Trophoblast cell (in vitro differentiated cells and primary cell): Measurements from ENCODE around the gene FRZB.
"Not testable (repeated sequence)": the region's sequence is repeated elsewhere in the genome, so short reads cannot be mapped to it uniquely, and the experiment has no call there.

Source experiments
- DNase-seq, 2 donors: peaks; one replicate each; pipeline ENCODE4 v3.0.0-alpha.2; 2016
- H2AFZ ChIP-seq: 2 replicates; pipeline ENCODE4 v1.6.1; 2013; ENCODE audit warnings: low read length, moderate library complexity, mild to moderate bottlenecking; ENCODE audit not compliant: insufficient read depth, poor library complexity
- H2AK5ac ChIP-seq: 2 replicates; pipeline ENCODE4 v1.6.1; 2013; ENCODE audit warnings: mild to moderate bottlenecking, low read length
- H2BK120ac ChIP-seq: 2 replicates; pipeline ENCODE4 v1.6.1; 2013; ENCODE audit warnings: low read length, mild to moderate bottlenecking, moderate library complexity; ENCODE audit not compliant: insufficient read depth, poor library complexity
- H2BK12ac ChIP-seq: 2 replicates; pipeline ENCODE4 v1.6.1; 2013; ENCODE audit warnings: mild to moderate bottlenecking, low read length, moderate library complexity
- H2BK5ac ChIP-seq: 2 replicates; pipeline ENCODE4 v1.6.1; 2013; ENCODE audit warnings: low read length, low read depth, moderate library complexity, mild to moderate bottlenecking; ENCODE audit not compliant: poor library complexity
- H3K14ac ChIP-seq: 2 replicates; pipeline ENCODE4 v1.6.1; 2013; ENCODE audit warnings: mild to moderate bottlenecking, low read length
- H3K18ac ChIP-seq: 2 replicates; pipeline ENCODE4 v1.6.1; 2013; ENCODE audit warnings: mild to moderate bottlenecking, low read length
- H3K23ac ChIP-seq: 2 replicates; pipeline ENCODE4 v1.6.1; 2013; ENCODE audit warnings: low read length
- H3K27ac ChIP-seq: 2 replicates; pipeline ENCODE4 v1.5.1; 2013; ENCODE audit warnings: low read depth, mild to moderate bottlenecking, inconsistent platforms, low read length, moderate library complexity
- H3K27me3 ChIP-seq: 2 replicates; pipeline ENCODE4 v1.6.1; 2013; ENCODE audit warnings: inconsistent platforms, mild to moderate bottlenecking, low read length, moderate library complexity; ENCODE audit not compliant: insufficient read depth
- H3K36me3 ChIP-seq, 2 experiments: 1 replicate in 1 of 2; 2 replicates in 1 of 2; pipeline ENCODE4 v1.6.1; 2013; ENCODE audit warnings: low read length in 2 of 2, mild to moderate bottlenecking in 2 of 2, moderate library complexity in 1 of 2; ENCODE audit not compliant: insufficient read depth in 2 of 2, control insufficient read depth in 1 of 2
- H3K4ac ChIP-seq: 2 replicates; pipeline ENCODE4 v1.6.1; 2013; ENCODE audit warnings: low read depth, mild to moderate bottlenecking, low read length, moderate library complexity
- H3K4me1 ChIP-seq, 2 experiments: 1 replicate in 1 of 2; 2 replicates in 1 of 2; pipeline ENCODE4 v1.6.1; 2013; ENCODE audit warnings: low read length in 2 of 2, mild to moderate bottlenecking in 2 of 2, moderate library complexity in 1 of 2; ENCODE audit not compliant: insufficient read depth in 2 of 2, control insufficient read depth in 1 of 2
- H3K4me2 ChIP-seq: 2 replicates; pipeline ENCODE4 v1.6.1; 2013; ENCODE audit warnings: inconsistent platforms, mild to moderate bottlenecking, low read length, moderate library complexity
- H3K4me3 ChIP-seq: 2 replicates; pipeline ENCODE4 v1.5.1; 2013; ENCODE audit warnings: mild to moderate bottlenecking, low read depth, low read length, inconsistent platforms
- H3K79me1 ChIP-seq: one replicate; pipeline ENCODE4 v1.6.1; 2013; ENCODE audit warnings: low read length
- H3K79me2 ChIP-seq: 2 replicates; pipeline ENCODE4 v1.6.1; 2013; ENCODE audit warnings: low read length, mild to moderate bottlenecking; ENCODE audit not compliant: control insufficient read depth, insufficient read depth, poor library complexity
- H3K9ac ChIP-seq: 2 replicates; pipeline ENCODE4 v1.6.1; 2013; ENCODE audit warnings: mild to moderate bottlenecking, low read length
- H3K9me3 ChIP-seq: 2 replicates; pipeline ENCODE4 v1.6.1; 2013; ENCODE audit warnings: low read depth, mild to moderate bottlenecking, control low read depth, inconsistent platforms, low read length; ENCODE audit not compliant: insufficient read depth
- H4K12ac ChIP-seq: 2 replicates; pipeline ENCODE4 v1.6.1; 2013; ENCODE audit warnings: low read depth, mild to moderate bottlenecking, low read length, moderate library complexity
- H4K8ac ChIP-seq: 2 replicates; pipeline ENCODE4 v1.6.1; 2013; ENCODE audit warnings: low read depth, mild to moderate bottlenecking, low read length, moderate library complexity
- H4K91ac ChIP-seq: one replicate; pipeline ENCODE4 v1.6.1; 2013; ENCODE audit warnings: low read depth, mild to moderate bottlenecking, low read length, moderate library complexity
- WGBS: extraction: QIAGEN DNeasy Blood & Tissue Kit; methylation state at CpG from one replicate; pipeline ENCODE4 v1.1.7; 2013; ENCODE audit warnings: missing lambda C conversion rate; ENCODE audit not compliant: insufficient read length, insufficient coverage; ENCODE audit errors: extremely low coverage; 5-methylcytosine and 5-hydroxymethylcytosine counted together

The FRZB gene

DNA sequence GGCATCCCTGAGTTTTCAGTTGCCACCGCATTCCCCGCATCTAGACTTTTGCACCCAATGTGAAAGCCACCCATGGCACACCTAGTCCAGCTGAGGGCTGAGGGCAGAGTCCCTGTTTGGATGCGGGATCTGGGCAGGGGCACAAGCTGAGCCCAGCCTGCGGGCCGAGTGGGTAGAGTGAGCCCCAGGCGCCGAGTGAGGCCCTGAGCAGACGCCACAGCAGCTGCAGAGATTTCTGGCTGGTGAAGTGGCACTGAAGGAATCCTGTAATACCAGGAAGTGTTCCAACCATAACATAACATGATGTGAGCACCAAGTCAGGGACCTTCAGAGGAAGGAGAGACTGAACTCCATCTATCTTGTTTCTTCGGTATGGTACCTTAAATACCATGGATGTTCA, 27.7 kb upstream of the FRZB start:
- Histone ChIP-seq H3K18ac (no peak overlapping the region), H3K9me3 (peaks cover 2% of the 10 kb centered on the region), H4K8ac (no peak overlapping the region), H3K14ac (no peak overlapping the region), H3K4me3 (no peak overlapping the region), H2BK120ac (no peak overlapping the region), H3K79me2 (no peaks in the 10 kb centered on the region), H3K27ac (no peak overlapping the region), H3K4me2 (no peak overlapping the region), H3K79me1 (no peaks in the 10 kb centered on the region), H2BK12ac (no peak overlapping the region), H3K27me3 (no peaks in the 10 kb centered on the region), H2BK5ac (no peak overlapping the region), H2AFZ (no peak overlapping the region), H3K36me3 (peaks cover 0 to 2% of the 10 kb centered on the region in 2 experiments), H3K23ac (no peak overlapping the region), H3K4ac (no peak overlapping the region), H4K12ac (no peak overlapping the region), H2AK5ac (no peak overlapping the region), H4K91ac (no peak overlapping the region), H3K4me1 (no peaks in the 10 kb centered on the region), H3K9ac (no peak overlapping the region)
- no CpG with 5 or more reads among the region's 9 CpGs for WGBS
- peak; percentile 79 to 84 for DNase-seq

- Histone ChIP-seq H4K8ac (no peak overlapping the region), H4K91ac (no peak overlapping the region), H2BK12ac (no peak overlapping the region), H3K9me3 (peaks cover 2% of the 10 kb centered on the region), H3K27ac (no peak overlapping the region), H3K4me3 (no peak overlapping the region), H3K14ac (no peak overlapping the region), H2AK5ac (no peak overlapping the region), H3K27me3 (no peaks in the 10 kb centered on the region), H4K12ac (no peak overlapping the region), H2AFZ (no peak overlapping the region), H3K18ac (no peak overlapping the region), H2BK120ac (no peak overlapping the region), H3K9ac (no peak overlapping the region), H3K79me2 (no peaks in the 10 kb centered on the region), H3K4me2 (no peak overlapping the region), H3K36me3 (peaks cover 0 to 2% of the 10 kb centered on the region in 2 experiments), H3K4ac (no peak overlapping the region), H3K4me1 (no peaks in the 10 kb centered on the region), H3K79me1 (no peaks in the 10 kb centered on the region), H2BK5ac (no peak overlapping the region), H3K23ac (no peak overlapping the region)
- peak; percentile 61 to 77 for DNase-seq
- whole genome bisulfite sequencing = no CpG with 5 or more reads among the region's 11 CpGs
Measured at GRCh38 chr2:182893666-182894065, 27.2 kb upstream of the FRZB start.

DNA sequence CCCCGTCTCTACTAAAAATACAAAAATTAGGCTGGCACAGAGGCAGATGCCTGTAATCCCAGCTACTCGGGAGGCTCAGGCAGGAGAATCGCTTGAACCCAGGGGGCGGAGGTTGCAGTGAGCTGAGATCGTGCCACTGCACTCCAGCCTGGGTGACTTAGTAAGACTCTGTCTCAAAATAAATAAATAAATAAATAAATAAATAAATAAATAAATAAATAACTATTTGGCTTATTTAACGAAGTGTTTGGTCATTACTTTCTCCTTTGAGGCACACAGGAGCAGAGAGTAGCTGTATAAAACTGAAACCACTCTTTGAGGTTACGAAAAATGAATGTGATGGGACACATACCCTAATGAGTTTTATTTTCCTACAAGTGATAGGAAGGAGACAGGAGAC, 26.6 kb upstream of the FRZB start:
- H2AK5ac ChIP-seq, H2AFZ ChIP-seq, H2BK120ac ChIP-seq, H3K79me1 ChIP-seq, H3K4me3 ChIP-seq, H3K23ac ChIP-seq, DNase-seq, H4K8ac ChIP-seq, H3K4me1 ChIP-seq, H3K27me3 ChIP-seq, H4K91ac ChIP-seq, H3K4me2 ChIP-seq, H3K9me3 ChIP-seq, H3K36me3 ChIP-seq, H3K27ac ChIP-seq, H3K18ac ChIP-seq, H4K12ac ChIP-seq, H3K79me2 ChIP-seq, H3K14ac ChIP-seq, H2BK12ac ChIP-seq, H3K4ac ChIP-seq, H2BK5ac ChIP-seq, H3K9ac ChIP-seq: not testable (repeated sequence)
- WGBS = no CpG with 5 or more reads among the region's 7 CpGs

DNA sequence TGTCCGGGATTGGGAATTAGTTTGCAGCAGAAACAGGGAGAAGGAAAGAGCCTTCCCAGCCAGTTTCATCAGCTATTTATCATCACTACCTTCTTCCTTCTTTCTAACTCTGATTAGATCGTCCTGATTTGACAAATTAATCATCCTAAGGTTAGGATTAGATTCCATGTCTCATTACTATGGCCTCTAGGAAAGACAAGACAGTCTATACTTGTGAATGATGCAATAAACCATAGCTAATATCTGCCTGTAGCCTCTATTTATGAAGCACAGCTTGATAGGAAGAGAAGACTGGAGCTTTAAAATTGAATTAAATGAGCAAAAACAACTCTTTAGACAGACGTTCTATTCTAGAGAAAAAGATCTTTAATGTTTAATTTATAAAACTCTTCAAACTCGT, 25.2 kb upstream of the FRZB start:
- Histone ChIP-seq H3K27ac (no peak overlapping the region), H2AK5ac (no peak overlapping the region), H2BK12ac (no peak overlapping the region), H3K4me3 (no peak overlapping the region), H3K9me3 (peaks cover 2% of the 10 kb centered on the region), H3K14ac (no peak overlapping the region), H2AFZ (no peak overlapping the region), H3K79me2 (no peaks in the 10 kb centered on the region), H4K91ac (no peak overlapping the region), H2BK5ac (no peak overlapping the region), H3K18ac (no peak overlapping the region), H3K4me1 (no peaks in the 10 kb centered on the region), H3K79me1 (no peaks in the 10 kb centered on the region), H3K27me3 (no peaks in the 10 kb centered on the region), H3K23ac (no peak overlapping the region), H3K36me3 (peaks cover 0 to 2% of the 10 kb centered on the region in 2 experiments), H3K4ac (no peak overlapping the region), H4K12ac (no peak overlapping the region), H3K4me2 (no peak overlapping the region), H2BK120ac (no peak overlapping the region), H4K8ac (no peak overlapping the region), H3K9ac (no peak overlapping the region)
- WGBS = no CpG with 5 or more reads among the region's 4 CpGs
- DNase-seq = no peak
